BJ (cell line): ENCODE data around the gene GRIK1. TPM values are rescaled to one million over a fixed set of nuclear protein-coding genes. Genes with fewer than 3 reads are reported as not detected.

Experiments
- CTCF ChIA-PET: fragments of 350-600 bp; formaldehyde crosslinking; extraction: SDS; loops from one replicate; lab custom pipeline; 2021; ENCODE audit warnings: antibody characterized with exemption, inconsistent platforms; lab: Yijun Ruan, JAX
- POLR2A ChIA-PET: fragments of 300-600 bp; sonication (Branson Sonifier 250); formaldehyde crosslinking; extraction: SDS; loops from one replicate; lab custom pipeline; 2021; ENCODE audit warnings: antibody characterized with exemption; lab: Charles Lee
- DNase-seq: peaks from one replicate; pipeline ENCODE4 v3.0.0-alpha.2; 2011; ENCODE audit warnings: low read depth
- H3K27me3 ChIP-seq: 2 replicates; pipeline ENCODE4 v1.6.0; 2011; ENCODE audit warnings: low read length; ENCODE audit not compliant: control insufficient read depth, insufficient read depth
- H3K36me3 ChIP-seq: 2 replicates; pipeline ENCODE4 v1.5.1; 2011; ENCODE audit warnings: low read length; ENCODE audit not compliant: control insufficient read depth, insufficient read depth
- H3K4me3 ChIP-seq: 2 replicates; pipeline ENCODE4 v1.5.1; 2011; ENCODE audit warnings: low read depth, mild to moderate bottlenecking, control low read depth, low read length
- polyA plus RNA-seq: library from polyadenylated mRNA; depleted of rRNA; stranded (reverse); fragments of >200 nt; gene quantifications from 2 replicates; pipeline ENCODE4 v1.2.3, GENCODE V29; 2011
- TF ChIP-seq, protein P1 (sequence below): IDR thresholded peaks from 2 replicates; pipeline ENCODE4 v1.5.1; 2011; ENCODE audit warnings: low read depth, mild to moderate bottlenecking, control low read depth, inconsistent platforms, low read length, moderate library complexity; ENCODE audit not compliant: insufficient read depth

GRIK1 gene
- polyA plus RNA-seq, 1 experiment: 0.04 TPM

DNA sequence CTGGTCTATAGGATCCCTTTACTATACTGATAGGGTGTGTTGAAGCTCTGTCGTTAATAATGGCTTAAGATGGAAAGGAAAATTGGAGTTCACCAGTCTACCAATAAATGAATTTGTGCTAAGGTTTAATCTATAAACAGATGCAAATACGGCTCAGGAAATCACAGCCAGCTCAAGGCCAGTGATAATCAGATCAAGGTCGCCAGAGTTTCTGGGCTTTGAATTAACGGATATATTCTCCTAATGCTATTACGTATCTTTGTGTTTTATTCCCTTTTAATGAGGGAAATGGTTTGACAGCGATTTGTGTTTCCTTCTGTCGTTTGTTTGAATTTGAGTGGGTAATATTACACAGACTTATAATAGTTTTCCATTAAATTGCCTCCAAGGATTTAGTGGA lies 361.5 kb downstream of the GRIK1 start:
- no peak for DNase-seq
- Histone ChIP-seq H3K27me3 (no peaks in the 10 kb centered on the region), H3K36me3 (no peaks in the 10 kb centered on the region), H3K4me3 (no peak overlapping the region)
- TF ChIP-seq, protein P1, sequence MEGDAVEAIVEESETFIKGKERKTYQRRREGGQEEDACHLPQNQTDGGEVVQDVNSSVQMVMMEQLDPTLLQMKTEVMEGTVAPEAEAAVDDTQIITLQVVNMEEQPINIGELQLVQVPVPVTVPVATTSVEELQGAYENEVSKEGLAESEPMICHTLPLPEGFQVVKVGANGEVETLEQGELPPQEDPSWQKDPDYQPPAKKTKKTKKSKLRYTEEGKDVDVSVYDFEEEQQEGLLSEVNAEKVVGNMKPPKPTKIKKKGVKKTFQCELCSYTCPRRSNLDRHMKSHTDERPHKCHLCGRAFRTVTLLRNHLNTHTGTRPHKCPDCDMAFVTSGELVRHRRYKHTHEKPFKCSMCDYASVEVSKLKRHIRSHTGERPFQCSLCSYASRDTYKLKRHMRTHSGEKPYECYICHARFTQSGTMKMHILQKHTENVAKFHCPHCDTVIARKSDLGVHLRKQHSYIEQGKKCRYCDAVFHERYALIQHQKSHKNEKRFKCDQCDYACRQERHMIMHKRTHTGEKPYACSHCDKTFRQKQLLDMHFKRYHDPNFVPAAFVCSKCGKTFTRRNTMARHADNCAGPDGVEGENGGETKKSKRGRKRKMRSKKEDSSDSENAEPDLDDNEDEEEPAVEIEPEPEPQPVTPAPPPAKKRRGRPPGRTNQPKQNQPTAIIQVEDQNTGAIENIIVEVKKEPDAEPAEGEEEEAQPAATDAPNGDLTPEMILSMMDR: no peak
- POLR2A ChIA-PET: no interaction called here
- CTCF ChIA-PET: interaction anchor here (0.6 to 1.5 kb wide), 2 partner anchors 9 to 100 kb away, joined by 3 to 5 read pairs; no protein-coding TSS in a partner anchor

- ChIA-PET POLR2A (no interaction called here), CTCF (interaction anchor here (0.7 kb wide), 1 partner anchor 12 kb away, joined by 3 read pairs; no protein-coding TSS in a partner anchor)
- H3K27me3 ChIP-seq: no peaks in the 10 kb centered on the region
- TF ChIP-seq, protein P1: no peak
- no peak for DNase-seq
- H3K4me3 ChIP-seq: no peak overlapping the region
- H3K36me3 ChIP-seq: no peaks in the 10 kb centered on the region
These were observed 367.8 kb downstream of the GRIK1 start for GRCh38 chr21:29571949-29572348.

DNA sequence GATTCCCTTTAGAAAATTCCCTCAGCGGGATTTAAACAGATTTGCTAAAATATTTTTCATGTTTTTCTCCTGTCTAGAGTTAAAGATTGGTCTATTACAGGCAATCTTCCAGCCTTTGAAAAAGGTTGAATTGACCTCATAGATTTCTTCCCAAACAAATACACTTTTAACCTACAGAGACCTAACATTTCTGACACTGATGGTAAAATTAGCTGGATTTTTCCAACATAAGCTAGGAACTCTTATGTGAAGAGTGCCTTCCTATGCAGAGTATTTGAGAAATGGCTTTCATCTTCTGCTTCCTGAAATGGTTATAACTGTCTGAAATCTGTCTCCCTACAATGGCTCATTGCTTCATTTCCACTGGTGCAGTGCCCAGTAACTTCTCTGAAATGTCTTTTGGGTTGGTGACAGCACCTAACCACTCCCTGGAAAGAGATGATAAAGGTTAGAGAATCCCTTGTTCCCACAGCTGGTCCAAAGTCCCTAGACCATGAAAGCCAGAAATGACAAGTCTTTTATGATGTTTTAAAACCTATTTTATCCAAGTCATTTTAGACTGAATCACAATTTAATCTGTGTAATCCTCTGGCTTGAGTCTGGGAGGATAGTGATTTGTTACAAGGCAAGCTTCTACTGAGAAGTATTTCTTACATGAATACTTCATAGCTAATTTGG lies 371.6 kb downstream of the GRIK1 start:
- TF ChIP-seq, protein P1: no peak
- ChIA-PET POLR2A (no interaction called here), CTCF (interaction anchor here (0.9 to 1.7 kb wide), 2 partner anchors 9 to 10 kb away, joined by 3 to 5 read pairs; no protein-coding TSS in a partner anchor)
- H3K27me3 ChIP-seq: no peaks in the 10 kb centered on the region
- no peaks in the 10 kb centered on the region for H3K36me3 ChIP-seq
- no peak for DNase-seq
- no peak overlapping the region for H3K4me3 ChIP-seq

DNA sequence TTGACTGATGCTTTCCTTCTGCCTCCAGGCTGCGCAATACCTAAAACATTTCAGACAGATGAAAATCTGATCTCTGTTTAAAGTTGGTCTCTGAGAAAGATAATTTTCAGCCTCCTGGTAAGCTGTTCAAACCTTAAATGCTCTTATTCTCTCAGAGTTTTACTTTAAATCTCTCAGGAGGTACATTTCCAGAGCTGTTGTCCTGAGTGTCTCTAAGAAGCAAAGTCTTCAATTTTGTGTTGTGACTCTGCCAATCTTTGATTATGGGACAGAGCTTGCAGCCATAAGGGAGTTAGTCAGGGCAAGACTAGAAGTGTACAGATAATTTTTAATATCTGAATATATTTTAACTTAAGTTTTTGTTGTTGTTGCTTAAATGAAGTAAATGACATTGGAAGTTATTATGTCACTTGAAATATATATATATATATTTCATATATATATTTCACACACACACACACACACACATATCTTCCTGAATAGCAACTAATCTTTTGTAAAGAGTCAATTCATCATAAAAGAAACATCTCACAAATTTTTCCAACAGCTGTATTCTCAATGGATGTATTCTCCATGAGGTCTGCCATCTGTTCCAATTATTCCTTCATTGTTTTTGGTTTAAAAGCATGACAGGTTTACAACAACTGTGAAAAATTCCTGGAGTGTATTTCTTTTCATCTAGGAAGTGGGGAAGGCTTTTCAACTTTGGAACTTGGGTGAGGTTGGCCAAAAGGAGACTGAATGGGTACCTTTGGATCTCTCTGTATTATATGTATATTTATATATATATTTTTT lies 381.7 kb downstream of the GRIK1 start:
- no peaks in the 10 kb centered on the region for H3K27me3 ChIP-seq
- no peak overlapping the region for H3K4me3 ChIP-seq
- no peaks in the 10 kb centered on the region for H3K36me3 ChIP-seq
- ChIA-PET POLR2A (no interaction called here), CTCF (interaction anchor here (0.7 kb wide), 1 partner anchor 11 kb away, joined by 3 read pairs; no protein-coding TSS in a partner anchor)
- TF ChIP-seq, protein P1: no peak
- DNase-seq: no peak

- ChIA-PET POLR2A (no interaction called here), CTCF (no interaction called here)
- Histone ChIP-seq H3K4me3 (no peak overlapping the region), H3K27me3 (no peaks in the 10 kb centered on the region), H3K36me3 (no peaks in the 10 kb centered on the region)
- DNase-seq: no peak
- TF ChIP-seq, protein P1: no peak
These were observed 382.6 kb downstream of the GRIK1 start for GRCh38 chr21:29557200-29557599.
